ENCODE data around the gene ADISSP.
A peak's percentile ranks its signal among the peaks of the same experiment; 100 is the strongest.

Gene ADISSP

GRCh38 chr20:3711484-3711941 lies 56.0 kb downstream of the ADISSP start:
- no peak for DNase-seq

GRCh38 chr20:3710703-3711483 lies 56.7 kb downstream of the ADISSP start:
- peak in 1 of 2 experiments; percentile 34 for DNase-seq

- DNase-seq = no peak
Observed at GRCh38 chr20:3710011-3710466, 57.5 kb downstream of the ADISSP start.

- DNase-seq = no peak
Observed at GRCh38 chr20:3707508-3707899, 60.0 kb downstream of the ADISSP start.

- no peak for DNase-seq
Observed at GRCh38 chr20:3706774-3707507, 60.6 kb downstream of the ADISSP start.

GRCh38 chr20:3705970-3706739 lies 61.4 kb downstream of the ADISSP start:
- DNase-seq = no peak

GRCh38 chr20:3705491-3705969 lies 62.0 kb downstream of the ADISSP start:
- DNase-seq = no peak

GRCh38 chr20:3704087-3704486 lies 63.5 kb downstream of the ADISSP start:
- no peak for DNase-seq
